Stomach (tissue), 9 donors: ENCODE results near the gene SLC38A10. TPM values are rescaled to one million over a fixed set of nuclear protein-coding genes. Genes with fewer than 3 reads are reported as not detected.

ENCODE experiments used
- DNase-seq, 2 donors: peaks; one replicate each; pipeline versions ENCODE4 v3.0.0 to v3.0.0-alpha.2; 2013 to 2019
- H3K27ac ChIP-seq, 5 donors: fragments of 200-600 bp in 4 of 5; sonication (generic) in 4 of 5; one replicate each; pipeline ENCODE4 v1.5.1; 2013 to 2019; ENCODE audit warnings: mild to moderate bottlenecking in 1 of 5, moderate library complexity in 1 of 5
- H3K27me3 ChIP-seq, 3 donors: fragments of 200-600 bp; sonication (generic); one replicate each; pipeline ENCODE4 v1.5.1; 2017 to 2019; ENCODE audit warnings: mixed run types in 1 of 3
- H3K36me3 ChIP-seq, 4 donors: fragments of 200-600 bp; sonication (generic); 1 replicate in 3 of 4; 2 replicates in 1 of 4; pipeline ENCODE4 v1.5.1; 2016 to 2019
- H3K4me1 ChIP-seq, 4 donors: fragments of 200-600 bp; sonication (generic); one replicate each; pipeline ENCODE4 v1.5.1; 2016 to 2019
- H3K4me3 ChIP-seq, 4 donors: fragments of 200-600 bp; sonication (generic) in 3 of 4; one replicate each; pipeline ENCODE4 v1.5.1; 2016 to 2019; ENCODE audit warnings: mild to moderate bottlenecking in 1 of 4
- H3K9me3 ChIP-seq, 4 donors: fragments of 200-600 bp; sonication (generic); one replicate each; pipeline ENCODE4 v1.5.1; 2016 to 2019
- CTCF ChIP-seq, 7 experiments: fragments of 450-650 bp in 4 of 7; fragments of 200-600 bp in 3 of 7; sonication (generic) in 3 of 7; IDR thresholded peaks; one replicate each; pipeline ENCODE4 v1.5.1; 2016 to 2019; ENCODE audit warnings: antibody characterized with exemption in 7 of 7, control low read depth in 2 of 7, mild to moderate bottlenecking in 1 of 7
- EP300 ChIP-seq: sonication (generic); formaldehyde crosslinking; IDR thresholded peaks from one replicate; pipeline ENCODE4 v1.6.1; 2017; ENCODE audit warnings: antibody characterized with exemption
- POLR2A ChIP-seq, 4 donors: fragments of 450-650 bp; IDR thresholded peaks; one replicate each; pipeline ENCODE4 v1.6.1; 2016; ENCODE audit warnings: antibody characterized with exemption in 4 of 4, control low read depth in 2 of 4, mild to moderate bottlenecking in 1 of 4, moderate library complexity in 1 of 4
- POLR2AphosphoS5 ChIP-seq, 3 donors: sonication (generic); formaldehyde crosslinking; IDR thresholded peaks; one replicate each; pipeline ENCODE4 v1.6.1; 2016; ENCODE audit warnings: antibody characterized with exemption in 3 of 3
- WGBS, 5 donors: extraction: QIAGEN DNeasy Blood & Tissue Kit in 3 of 5; methylation state at CpG; one replicate each; pipeline versions ENCODE4 v1.1.5 to v1.1.7; 2013 to 2018; 5-methylcytosine and 5-hydroxymethylcytosine counted together
- intact Hi-C: fragments of 100-400 bp; cut with DNase I; formaldehyde crosslinking; loops from one replicate; pipeline ENCODE4 v1.15.1; 2023; ENCODE audit warnings: low total_unique reads
- polyA plus RNA-seq, 3 donors: library from polyadenylated mRNA; stranded (reverse); fragments of 200-250 nt; gene quantifications; one replicate each; pipeline ENCODE4 v1.2.3, GENCODE V29; 2013
- total RNA-seq, 5 donors: library from RNA; depleted of rRNA; stranded (reverse); fragments of >200 nt; gene quantifications; one replicate each; pipeline versions ENCODE4 v1.1.0 to v1.2.3, GENCODE V29; 2014 to 2016
- donor health status: healthy with polysubstance abuse.
- donor health status: Bipolar disorder and iron deficiency.
- donor health status: healthy.

Gene SLC38A10
- total and polyA plus RNA-seq, 8 donors = 18.6 to 140 (median 67.3) TPM

GRCh38 chr17:81261582-81262336, 33.3 kb downstream of the SLC38A10 start:
- peaks cover 0 to 2% (median 0%) of the 10 kb centered on the region in 4 donors for H3K4me1 ChIP-seq
- no peak for DNase-seq
- TF ChIP-seq POLR2AphosphoS5 (IDR thresholded peaks at IDR 0.05) (no peak), POLR2A (IDR thresholded peaks at IDR 0.05) (no peak), CTCF (IDR thresholded peaks at IDR 0.05) (no peak), EP300 (no peak)
- no peak overlapping the region for H3K4me3 ChIP-seq
- 91 to 93% (median 92%) methylated on average over 30 to 36 of the region's 36 CpGs for WGBS, 5 donors
- H3K9me3 ChIP-seq = no peaks in the 10 kb centered on the region
- H3K36me3 ChIP-seq = peaks cover 80 to 100% (median 99%) of the 10 kb centered on the region in 4 donors
- no peaks in the 10 kb centered on the region for H3K27me3 ChIP-seq
- no peak overlapping the region for H3K27ac ChIP-seq
- intact Hi-C loops = no loop called here

DNA sequence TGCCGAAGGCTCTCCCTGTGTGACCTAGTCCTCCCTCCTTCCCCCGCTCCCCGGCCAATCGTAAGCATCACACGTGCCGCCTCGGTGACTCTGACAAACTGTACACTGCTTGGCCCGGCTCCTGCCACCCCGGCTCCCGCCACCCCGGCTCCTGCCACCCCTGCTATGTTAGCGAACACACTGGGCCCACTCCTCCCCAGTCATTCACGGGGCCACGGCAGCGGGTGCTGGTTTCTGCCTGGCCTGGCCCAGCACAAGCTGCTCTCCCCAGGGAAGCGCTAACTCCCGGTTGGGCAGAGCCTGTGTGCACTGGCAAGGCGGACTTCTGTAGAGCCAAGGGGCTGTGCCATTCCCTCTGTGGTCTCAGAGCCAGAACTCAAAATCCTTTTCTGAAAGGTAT, 34.0 kb downstream of the SLC38A10 start:
- intact Hi-C loops = no loop called here
- peaks cover 80 to 100% (median 96%) of the 10 kb centered on the region in 4 donors for H3K36me3 ChIP-seq
- H3K27ac ChIP-seq = no peak overlapping the region
- DNase-seq = no peak
- no peaks in the 10 kb centered on the region for H3K27me3 ChIP-seq
- TF ChIP-seq EP300 = no peak
- TF ChIP-seq POLR2AphosphoS5 (IDR thresholded peaks at IDR 0.05) = no peak
- no peak for TF ChIP-seq POLR2A (IDR thresholded peaks at IDR 0.05)
- no peak for TF ChIP-seq CTCF (IDR thresholded peaks at IDR 0.05)
- H3K9me3 ChIP-seq = no peaks in the 10 kb centered on the region
- 91 to 95% (median 93%) methylated on average over 18 of the region's 18 CpGs for WGBS, 5 donors
- no peak overlapping the region for H3K4me3 ChIP-seq
- peaks cover 0 to 8% (median 1%) of the 10 kb centered on the region in 4 donors for H3K4me1 ChIP-seq

DNA sequence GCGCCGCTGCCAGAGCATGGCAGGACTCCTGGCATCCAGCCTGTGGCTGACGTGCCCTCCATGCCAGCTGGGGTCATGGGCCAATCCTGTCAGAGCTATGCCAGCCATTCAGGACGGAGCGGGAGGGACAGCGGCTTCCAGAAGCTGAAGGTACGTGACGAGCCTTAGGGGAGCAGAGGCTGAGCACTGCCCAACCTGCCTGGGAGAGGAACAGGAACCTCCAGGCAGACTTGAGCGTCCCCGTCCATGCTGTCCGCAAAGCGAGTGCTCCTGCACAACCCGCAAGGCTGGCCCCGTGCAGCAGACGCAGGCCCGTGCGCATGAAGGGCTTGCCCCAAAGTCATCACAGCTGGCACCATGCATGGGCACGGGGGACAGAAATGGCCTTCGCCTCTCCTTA, 34.5 kb downstream of the SLC38A10 start:
- Histone ChIP-seq H3K4me1 (peaks cover 4 to 13% (median 6%) of the 10 kb centered on the region in 4 donors), H3K27me3 (no peaks in the 10 kb centered on the region), H3K4me3 (no peak overlapping the region), H3K27ac (no peak overlapping the region), H3K9me3 (no peaks in the 10 kb centered on the region), H3K36me3 (peaks cover 76 to 97% (median 93%) of the 10 kb centered on the region in 4 donors)
- intact Hi-C loops = no loop called here
- 89 to 95% (median 91%) methylated on average over 14 to 19 of the region's 19 CpGs for WGBS, 5 donors
- TF ChIP-seq EP300 (no peak), POLR2A (IDR thresholded peaks at IDR 0.05) (no peak), CTCF (IDR thresholded peaks at IDR 0.05) (no peak), POLR2AphosphoS5 (IDR thresholded peaks at IDR 0.05) (no peak)
- DNase-seq = no peak

DNA sequence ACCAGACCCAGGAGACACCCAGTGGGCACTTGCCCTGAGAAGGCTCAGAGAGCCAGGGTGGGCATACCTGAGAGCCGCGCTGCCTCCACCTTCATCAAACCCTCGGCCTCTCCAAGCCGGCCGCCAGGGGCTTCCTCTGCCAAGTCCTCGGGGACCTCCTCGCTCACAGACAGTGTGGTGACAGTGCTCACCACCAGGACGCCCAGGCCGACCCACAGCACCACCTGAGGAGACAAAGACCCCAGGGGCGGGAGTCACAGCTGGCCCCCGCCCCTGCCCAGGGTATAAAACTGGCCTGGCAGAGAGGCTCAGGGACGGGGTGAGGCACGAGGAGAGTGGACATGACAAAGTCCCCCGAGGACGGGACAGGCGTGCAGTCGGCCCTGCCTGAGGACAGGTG, 34.9 kb downstream of the SLC38A10 start:
- H3K36me3 ChIP-seq = peaks cover 71 to 92% (median 88%) of the 10 kb centered on the region in 4 donors
- intact Hi-C loops = no loop called here
- no peak for DNase-seq
- H3K4me3 ChIP-seq = no peak overlapping the region
- H3K27me3 ChIP-seq = no peaks in the 10 kb centered on the region
- no peak for TF ChIP-seq POLR2A (IDR thresholded peaks at IDR 0.05)
- no peak overlapping the region for H3K27ac ChIP-seq
- WGBS, 5 donors = 92 to 96% (median 94%) methylated on average over 9 to 17 of the region's 17 CpGs
- peaks cover 8 to 18% (median 10%) of the 10 kb centered on the region in 4 donors for H3K4me1 ChIP-seq
- H3K9me3 ChIP-seq = no peaks in the 10 kb centered on the region

DNA sequence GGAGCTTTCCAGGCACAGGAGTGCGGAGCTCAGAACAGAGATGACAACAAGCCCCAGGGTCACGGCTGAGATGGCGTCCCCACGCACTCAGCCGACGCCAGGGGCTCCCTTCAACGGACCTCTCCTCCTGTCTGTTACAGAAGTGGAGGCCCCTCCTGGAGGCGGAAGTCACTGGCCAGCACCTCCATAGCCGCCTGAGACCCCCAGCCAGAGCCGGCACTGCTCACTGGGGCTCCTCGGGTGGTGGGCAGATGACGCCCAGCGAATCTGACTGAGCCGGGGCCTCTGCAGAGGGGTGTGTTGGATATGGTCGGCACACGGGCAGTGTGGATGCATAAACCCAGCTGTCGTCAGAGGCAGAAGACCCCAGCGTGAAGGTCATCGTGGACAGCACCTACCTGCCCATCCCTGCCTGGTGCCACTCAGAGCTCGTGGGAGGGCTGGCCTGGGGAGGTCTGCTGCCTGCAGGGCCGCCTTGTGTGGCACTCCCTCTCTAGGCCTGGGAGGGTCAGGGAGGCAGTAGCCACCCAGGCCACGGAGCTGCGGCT, 36.0 kb downstream of the SLC38A10 start:
- H3K36me3 ChIP-seq = peaks cover 63 to 82% (median 77%) of the 10 kb centered on the region in 4 donors
- H3K4me1 ChIP-seq = peaks cover 11 to 26% (median 20%) of the 10 kb centered on the region in 4 donors
- H3K27me3 ChIP-seq = no peaks in the 10 kb centered on the region
- TF ChIP-seq CTCF (IDR thresholded peaks at IDR 0.05) = no peak
- no peak for TF ChIP-seq POLR2A (IDR thresholded peaks at IDR 0.05)
- TF ChIP-seq EP300 = no peak
- no peak for TF ChIP-seq POLR2AphosphoS5 (IDR thresholded peaks at IDR 0.05)
- DNase-seq = no peak
- no peaks in the 10 kb centered on the region for H3K9me3 ChIP-seq
- H3K4me3 ChIP-seq = no peak overlapping the region
- intact Hi-C loops = loop anchor here (5.0 kb wide), 1 partner anchor 343 kb away; no protein-coding TSS in a partner anchor
- 92 to 95% (median 94%) methylated on average over 6 to 23 of the region's 23 CpGs for WGBS, 5 donors
- no peak overlapping the region for H3K27ac ChIP-seq
